GM23338 (cell line): Measurements from ENCODE around the gene FLYWCH1.

ENCODE experiments used
- CREB1 ChIP-seq: fragments of 250-450 bp; sonication (Bioruptor Pico); IDR thresholded peaks from 2 replicates; pipeline ENCODE4 v1.5.0; 2020; ENCODE audit warnings: low read depth, mild to moderate bottlenecking, moderate library complexity
- POLR2AphosphoS5 ChIP-seq: IDR thresholded peaks from 2 replicates; pipeline ENCODE4 v1.6.1; 2016; ENCODE audit warnings: antibody characterized with exemption, low read depth
- STAT1 ChIP-seq: IDR thresholded peaks from one replicate; pipeline ENCODE4 v1.6.1; 2016; ENCODE audit warnings: antibody characterized with exemption; ENCODE audit not compliant: unreplicated experiment
- TF ChIP-seq, protein P1 (sequence below): IDR thresholded peaks from one replicate; pipeline ENCODE4 v1.6.1; 2018; ENCODE audit warnings: antibody characterized with exemption; ENCODE audit not compliant: unreplicated experiment
- TF ChIP-seq, protein P2 (sequence below), 2 experiments: fragments of 200-600 bp in 1 of 2; sonication (generic) in 1 of 2; conservative IDR thresholded peaks; 2 replicates each; pipeline versions ENCODE4 v1.5.1 to v1.6.1; 2016 to 2017; ENCODE audit warnings: antibody characterized with exemption in 2 of 2, low read depth in 2 of 2, mild to moderate bottlenecking in 2 of 2, moderate library complexity in 1 of 2

DNA sequence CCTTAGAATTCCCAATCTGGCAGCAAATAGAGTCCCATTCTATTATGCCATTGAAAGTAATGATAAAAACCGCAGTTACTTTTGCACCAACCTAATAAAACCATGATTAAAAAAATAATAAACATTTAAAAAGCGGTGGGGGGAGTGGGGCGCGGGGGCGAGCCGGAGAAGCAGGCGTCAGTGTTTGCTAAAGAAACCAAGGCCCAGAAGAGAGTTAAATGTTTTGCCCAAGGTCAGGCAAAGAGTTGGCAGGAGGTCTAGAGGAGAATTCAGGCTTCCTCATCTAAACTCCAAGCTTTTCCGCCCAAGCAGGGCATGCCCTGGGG is 44.1 kb upstream of the FLYWCH1 start:
- TF ChIP-seq, protein P1, sequence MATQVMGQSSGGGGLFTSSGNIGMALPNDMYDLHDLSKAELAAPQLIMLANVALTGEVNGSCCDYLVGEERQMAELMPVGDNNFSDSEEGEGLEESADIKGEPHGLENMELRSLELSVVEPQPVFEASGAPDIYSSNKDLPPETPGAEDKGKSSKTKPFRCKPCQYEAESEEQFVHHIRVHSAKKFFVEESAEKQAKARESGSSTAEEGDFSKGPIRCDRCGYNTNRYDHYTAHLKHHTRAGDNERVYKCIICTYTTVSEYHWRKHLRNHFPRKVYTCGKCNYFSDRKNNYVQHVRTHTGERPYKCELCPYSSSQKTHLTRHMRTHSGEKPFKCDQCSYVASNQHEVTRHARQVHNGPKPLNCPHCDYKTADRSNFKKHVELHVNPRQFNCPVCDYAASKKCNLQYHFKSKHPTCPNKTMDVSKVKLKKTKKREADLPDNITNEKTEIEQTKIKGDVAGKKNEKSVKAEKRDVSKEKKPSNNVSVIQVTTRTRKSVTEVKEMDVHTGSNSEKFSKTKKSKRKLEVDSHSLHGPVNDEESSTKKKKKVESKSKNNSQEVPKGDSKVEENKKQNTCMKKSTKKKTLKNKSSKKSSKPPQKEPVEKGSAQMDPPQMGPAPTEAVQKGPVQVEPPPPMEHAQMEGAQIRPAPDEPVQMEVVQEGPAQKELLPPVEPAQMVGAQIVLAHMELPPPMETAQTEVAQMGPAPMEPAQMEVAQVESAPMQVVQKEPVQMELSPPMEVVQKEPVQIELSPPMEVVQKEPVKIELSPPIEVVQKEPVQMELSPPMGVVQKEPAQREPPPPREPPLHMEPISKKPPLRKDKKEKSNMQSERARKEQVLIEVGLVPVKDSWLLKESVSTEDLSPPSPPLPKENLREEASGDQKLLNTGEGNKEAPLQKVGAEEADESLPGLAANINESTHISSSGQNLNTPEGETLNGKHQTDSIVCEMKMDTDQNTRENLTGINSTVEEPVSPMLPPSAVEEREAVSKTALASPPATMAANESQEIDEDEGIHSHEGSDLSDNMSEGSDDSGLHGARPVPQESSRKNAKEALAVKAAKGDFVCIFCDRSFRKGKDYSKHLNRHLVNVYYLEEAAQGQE: no peak
- TF ChIP-seq STAT1 (no peak), POLR2AphosphoS5 (no peak), CREB1 (CRISPR knock-in tag) (no peak)
- TF ChIP-seq, protein P2, sequence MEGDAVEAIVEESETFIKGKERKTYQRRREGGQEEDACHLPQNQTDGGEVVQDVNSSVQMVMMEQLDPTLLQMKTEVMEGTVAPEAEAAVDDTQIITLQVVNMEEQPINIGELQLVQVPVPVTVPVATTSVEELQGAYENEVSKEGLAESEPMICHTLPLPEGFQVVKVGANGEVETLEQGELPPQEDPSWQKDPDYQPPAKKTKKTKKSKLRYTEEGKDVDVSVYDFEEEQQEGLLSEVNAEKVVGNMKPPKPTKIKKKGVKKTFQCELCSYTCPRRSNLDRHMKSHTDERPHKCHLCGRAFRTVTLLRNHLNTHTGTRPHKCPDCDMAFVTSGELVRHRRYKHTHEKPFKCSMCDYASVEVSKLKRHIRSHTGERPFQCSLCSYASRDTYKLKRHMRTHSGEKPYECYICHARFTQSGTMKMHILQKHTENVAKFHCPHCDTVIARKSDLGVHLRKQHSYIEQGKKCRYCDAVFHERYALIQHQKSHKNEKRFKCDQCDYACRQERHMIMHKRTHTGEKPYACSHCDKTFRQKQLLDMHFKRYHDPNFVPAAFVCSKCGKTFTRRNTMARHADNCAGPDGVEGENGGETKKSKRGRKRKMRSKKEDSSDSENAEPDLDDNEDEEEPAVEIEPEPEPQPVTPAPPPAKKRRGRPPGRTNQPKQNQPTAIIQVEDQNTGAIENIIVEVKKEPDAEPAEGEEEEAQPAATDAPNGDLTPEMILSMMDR (conservative IDR thresholded peaks at IDR 0.05; ENCODE audit: low read depth in 2 of 2): no peak
